Activated T-cell treated with anti-CD3 and anti-CD28 coated beads for 4 hours (primary cell): ENCODE measurements around the gene TMEM151A.
A peak's percentile ranks its signal among the peaks of the same experiment; 100 is the strongest.

Source experiments
- DNase-seq: peaks from one replicate; pipeline ENCODE4 v3.0.0-alpha.2; 2020

The TMEM151A gene

GRCh38 chr11:66324664-66325063 lies 33.0 kb downstream of the TMEM151A start:
- no peak for DNase-seq

- no peak for DNase-seq
Observed at GRCh38 chr11:66325263-66325671, 33.6 kb downstream of the TMEM151A start.

DNA sequence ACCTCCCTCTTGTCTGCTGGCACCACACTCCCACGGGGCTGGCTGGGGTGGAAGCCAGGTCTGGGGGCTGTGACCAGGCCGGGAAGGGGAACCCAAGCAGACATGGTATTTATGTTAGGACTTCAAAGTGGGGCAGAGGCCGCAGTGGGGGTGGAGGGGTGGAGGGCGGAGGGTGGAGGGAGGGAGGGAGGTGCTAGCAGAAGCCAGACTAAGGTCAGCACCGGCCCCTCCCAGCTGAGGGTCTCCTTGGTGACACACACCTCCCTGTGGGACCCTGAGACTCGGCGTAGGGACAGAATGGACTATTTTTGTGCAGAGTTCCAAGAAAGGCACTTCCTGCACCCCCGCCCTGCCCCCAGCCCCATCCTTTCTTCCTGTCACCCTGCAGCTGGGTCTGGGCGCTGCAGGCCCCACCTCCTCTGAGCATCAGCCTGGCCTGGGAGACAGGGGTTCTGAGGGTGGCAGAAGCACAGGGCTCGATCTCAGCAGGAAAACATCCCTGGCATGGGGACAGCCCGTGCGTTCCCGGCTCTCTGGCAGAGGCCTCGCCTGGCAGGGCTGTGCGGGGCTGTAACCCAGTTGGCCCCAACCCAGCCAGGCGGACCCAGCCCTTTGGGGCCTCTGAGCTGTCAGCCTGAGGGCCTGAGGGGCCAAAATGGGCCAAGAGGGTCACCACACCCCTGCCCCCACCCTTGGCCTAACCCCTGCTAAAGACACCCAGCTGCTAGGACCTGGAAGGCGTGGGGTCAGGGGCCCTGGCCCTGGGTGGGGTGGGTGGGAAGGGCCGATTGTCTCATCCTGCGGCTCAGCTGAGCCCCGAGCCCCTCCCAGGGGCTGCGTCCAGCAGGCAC lies 34.8 kb downstream of the TMEM151A start:
- no peak for DNase-seq

DNA sequence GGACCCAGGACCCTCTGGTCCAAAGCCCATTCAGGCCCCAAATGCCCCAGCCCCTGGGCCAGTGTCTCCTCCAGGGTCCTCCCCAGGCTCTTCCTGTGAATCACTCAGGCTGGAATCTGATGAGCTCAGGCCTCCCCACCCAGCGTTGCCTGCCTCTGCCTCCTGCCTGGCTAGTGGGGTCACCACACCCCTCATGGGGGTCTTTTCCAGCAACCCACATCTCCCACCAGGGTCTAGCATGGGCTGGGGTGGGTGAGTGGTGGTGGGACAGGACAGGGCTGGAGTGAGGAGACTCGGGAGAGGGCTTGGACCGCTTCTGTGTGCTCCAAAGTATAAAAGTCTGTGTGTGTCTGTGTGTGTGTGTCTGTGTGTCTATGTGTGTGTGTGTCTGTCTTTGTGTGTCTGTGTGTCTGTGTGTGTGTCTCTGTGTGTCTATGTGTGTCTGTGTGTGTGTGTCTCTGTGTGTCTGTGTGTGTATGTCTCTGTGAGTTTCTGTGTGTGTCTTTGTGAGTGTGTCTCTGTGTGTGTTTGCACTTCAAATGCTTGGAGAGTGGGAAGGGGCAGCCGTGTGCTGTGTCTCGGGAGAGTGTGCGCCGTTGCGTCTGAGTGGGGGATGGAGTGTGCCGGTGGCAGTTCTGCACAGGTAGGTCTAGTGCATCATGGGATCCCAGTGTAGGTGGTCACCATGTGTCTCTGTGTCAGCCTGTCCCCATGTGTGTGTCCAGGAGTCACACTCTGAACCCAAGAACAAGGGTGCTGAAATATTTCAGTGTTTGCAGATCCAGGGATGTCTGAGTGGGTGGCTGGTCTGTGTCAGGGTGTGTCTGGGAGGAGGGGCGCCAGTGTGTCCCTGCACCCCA lies 35.7 kb downstream of the TMEM151A start:
- DNase-seq, result no peak

GRCh38 chr11:66328031-66328301 lies 36.3 kb downstream of the TMEM151A start:
- DNase-seq, result no peak

DNA sequence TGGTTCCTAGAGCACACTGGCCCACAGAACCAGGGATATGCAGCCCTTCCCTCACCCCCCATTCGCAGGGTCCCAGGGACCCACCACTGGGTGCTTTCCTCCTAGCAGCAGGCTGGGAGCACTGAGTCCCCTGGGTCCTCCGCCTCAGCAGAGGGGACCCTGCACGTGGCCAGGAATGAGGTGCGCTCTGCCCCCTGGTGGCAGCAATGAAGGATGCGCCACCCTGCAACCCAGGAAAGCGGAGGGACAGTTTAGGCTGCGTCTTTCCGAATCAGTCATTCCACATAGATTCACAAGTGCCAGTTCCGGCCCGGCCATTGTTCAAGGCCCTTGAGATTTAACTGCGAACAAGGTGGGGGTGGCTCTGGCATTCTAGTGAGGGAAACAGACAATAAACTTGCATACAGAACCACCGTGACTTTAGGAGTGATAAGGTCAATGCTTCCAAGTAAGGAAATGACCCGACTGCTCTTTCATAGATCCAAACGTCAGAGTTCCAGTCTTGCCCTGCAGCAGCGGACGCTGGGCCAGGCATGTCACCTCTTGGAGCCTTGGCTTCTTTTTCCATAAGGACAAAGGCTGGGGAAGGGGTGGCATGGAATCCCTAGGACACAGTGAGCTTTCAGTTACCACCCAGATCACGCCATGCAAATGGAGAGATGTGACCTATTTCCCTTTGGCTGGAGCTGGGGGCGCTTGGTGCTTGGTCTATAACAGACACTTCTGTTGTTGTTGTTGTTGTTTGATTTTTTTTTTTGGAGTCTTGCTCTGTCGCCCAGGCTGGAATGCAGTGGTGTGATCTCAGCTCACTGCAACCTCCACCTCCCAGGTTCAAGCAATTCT lies 36.8 kb downstream of the TMEM151A start:
- peak; percentile 72 for DNase-seq

DNA sequence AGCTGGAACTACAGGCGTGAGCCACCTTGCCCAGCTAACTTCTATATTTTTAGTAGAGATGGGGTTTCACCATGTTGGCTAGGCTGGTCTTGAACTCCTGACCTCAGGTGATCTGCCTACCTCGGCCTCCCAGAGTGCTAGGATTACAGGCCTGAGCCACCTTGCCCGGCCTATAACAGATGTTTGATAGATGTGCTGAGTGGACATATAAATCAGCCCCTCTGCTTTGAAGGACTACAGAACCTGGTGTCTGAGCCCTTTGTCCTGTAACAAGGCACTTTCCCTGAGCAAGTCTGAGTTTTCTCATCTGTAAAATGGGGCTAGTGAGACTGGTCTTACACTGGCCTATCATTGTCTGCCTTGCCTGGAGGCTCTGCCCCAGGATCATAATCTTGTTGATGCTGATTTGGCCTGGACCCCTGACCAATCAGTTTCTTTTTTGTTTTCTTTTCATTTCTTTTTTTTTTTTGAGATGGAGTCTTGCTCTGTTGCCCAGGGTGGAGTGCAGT lies 37.5 kb downstream of the TMEM151A start:
- no peak for DNase-seq

DNA sequence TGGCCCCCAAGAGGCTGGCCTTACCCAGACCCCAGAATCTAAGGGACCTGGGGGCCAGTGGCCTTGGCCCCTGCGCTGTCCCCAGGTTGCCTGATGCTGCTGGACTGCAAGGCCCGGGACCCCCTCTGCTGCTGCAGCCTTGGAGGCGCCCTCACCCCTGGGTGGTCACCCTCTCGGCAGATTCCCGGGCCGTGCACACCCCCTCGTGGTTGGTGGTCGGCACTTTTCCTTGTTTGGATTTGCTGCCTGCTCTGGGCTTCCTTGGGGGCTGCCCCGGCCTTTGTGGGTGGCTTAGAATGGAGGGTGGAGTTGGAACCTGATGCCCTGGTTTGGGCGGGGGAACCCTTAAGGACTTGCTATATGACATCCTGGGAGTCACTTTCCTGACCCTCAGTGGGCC lies 39.2 kb downstream of the TMEM151A start:
- no peak for DNase-seq

- no peak for DNase-seq
Observed at GRCh38 chr11:66331542-66332370, 40.1 kb downstream of the TMEM151A start.

GRCh38 chr11:66332371-66333219 lies 40.9 kb downstream of the TMEM151A start:
- DNase-seq, result no peak

- DNase-seq, result no peak
Observed at GRCh38 chr11:66333220-66333877, 41.7 kb downstream of the TMEM151A start.

GRCh38 chr11:66333896-66334604 lies 42.4 kb downstream of the TMEM151A start:
- no peak for DNase-seq

DNA sequence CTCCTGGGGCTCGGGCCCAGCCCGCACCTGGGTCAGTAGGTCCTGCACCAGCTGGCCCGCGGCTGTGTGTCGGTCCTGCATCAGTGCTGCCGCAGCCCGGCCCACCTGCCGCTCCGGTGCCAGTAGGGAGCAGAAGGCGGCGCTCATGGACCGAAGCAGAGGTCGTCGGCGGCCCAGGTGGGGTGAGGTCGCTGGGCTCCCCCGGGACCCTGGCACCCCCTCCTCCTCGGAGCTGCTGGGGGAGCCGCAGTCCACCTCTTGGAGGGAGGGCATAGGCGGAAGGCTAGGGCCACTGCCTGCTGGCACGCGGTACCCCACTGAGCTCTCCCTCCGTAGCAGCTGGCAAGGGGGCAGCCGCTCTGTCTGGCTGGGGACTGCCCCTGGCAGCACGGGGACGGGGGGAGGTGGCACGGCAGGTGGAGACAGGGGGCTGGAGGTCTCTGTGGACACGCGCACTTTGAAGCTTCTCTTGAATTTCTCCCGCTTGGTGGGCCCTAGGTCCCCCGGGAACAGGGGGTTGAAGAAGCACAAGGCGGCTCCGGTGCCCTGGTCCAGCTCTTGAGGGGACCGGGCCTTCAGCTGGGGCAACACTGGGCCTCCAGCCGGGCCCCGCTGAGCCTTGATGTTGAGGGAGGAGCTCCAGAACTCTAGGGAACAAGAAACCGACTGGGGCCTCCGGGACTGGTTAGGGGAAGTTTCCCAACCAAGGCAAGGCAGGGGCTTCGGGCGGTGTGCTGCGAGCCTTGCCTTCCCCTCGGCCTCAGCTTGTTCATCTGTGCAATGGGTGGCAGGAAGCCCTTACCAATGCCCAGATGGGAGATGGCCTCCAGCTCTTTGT lies 43.1 kb downstream of the TMEM151A start:
- no peak for DNase-seq

- no peak for DNase-seq
Observed at GRCh38 chr11:66335531-66336233, 44.0 kb downstream of the TMEM151A start.

DNA sequence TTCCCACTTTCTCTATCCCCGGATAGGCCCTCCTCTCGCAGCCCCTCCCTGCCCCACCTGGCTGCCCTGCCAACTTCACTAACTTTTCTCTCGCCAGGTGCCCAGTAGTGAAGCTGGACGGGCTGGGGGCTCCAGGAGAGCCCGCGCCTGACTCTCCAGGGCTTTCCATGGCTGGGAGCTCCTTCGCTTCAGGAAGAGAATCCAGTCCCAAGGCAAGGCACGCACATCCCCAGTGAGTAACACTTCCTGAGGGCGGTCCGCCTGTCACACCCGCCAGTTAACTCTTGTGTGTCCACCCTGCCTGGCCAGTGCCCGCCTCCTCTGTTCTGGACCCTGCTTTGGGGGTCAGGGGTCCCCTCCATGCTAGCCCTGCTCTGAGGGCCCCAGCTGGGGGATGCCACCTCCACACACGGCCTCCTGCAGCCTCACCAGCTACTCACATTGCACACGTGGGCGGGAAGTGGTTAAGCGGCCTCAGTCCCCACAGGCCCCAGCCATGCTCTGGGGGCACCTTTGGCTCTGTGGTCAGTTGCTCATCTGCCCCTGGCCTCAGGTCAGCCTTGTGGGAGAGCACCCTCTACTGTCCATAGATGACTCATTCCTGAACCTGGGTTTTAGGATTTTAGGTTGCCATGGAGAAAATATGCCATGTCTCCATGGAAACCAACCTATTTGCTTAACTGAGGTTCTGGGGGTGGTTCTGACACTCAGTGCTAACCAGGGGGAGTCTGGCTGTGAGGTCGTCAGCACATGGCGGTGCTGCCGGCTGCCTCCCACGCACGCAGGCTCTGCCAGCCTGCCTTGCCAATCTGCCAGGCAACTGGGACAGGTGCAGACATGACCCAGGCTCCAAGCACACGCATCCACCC lies 44.8 kb downstream of the TMEM151A start, which contains the start of gene RIN1:
TSS of gene RIN1 (minus strand) at position 201 of the 869 bp plus-strand sequence. CDS start at position 169, 32 bp downstream.
- DNase-seq, result no peak

GRCh38 chr11:66337103-66337899 lies 45.6 kb downstream of the TMEM151A start:
- DNase-seq, result no peak
